ENCODE data around the gene PTPN4. TPM values are rescaled to one million over a fixed set of nuclear protein-coding genes. Genes with fewer than 3 reads are reported as not detected.

Gene PTPN4
- total RNA-seq, 1 experiment from 2014 or later = 80.5 TPM

GRCh38 chr2:119721904-119722303, 37.8 kb upstream of the PTPN4 start:
- Histone ChIP-seq H4K8ac (replicated peaks; ENCODE audit: insufficient read length, low read depth, low read length) (no peak overlapping the region), H3K79me1 (ENCODE audit: insufficient read depth, low read depth, low read length, poor library complexity, severe bottlenecking) (no peaks in the 10 kb centered on the region), H3K4me1 (ENCODE audit: insufficient read depth, low read length) (no peaks in the 10 kb centered on the region), H3K4ac (ENCODE audit: low read depth, low read length) (no peak overlapping the region), H2AK5ac (ENCODE audit: insufficient read length, low read length) (no peak overlapping the region), H3K4me2 (ENCODE audit: insufficient read depth, insufficient read length, low read length) (no peak overlapping the region), H2BK15ac (ENCODE audit: low read depth, low read length) (no peak overlapping the region), H2BK12ac (ENCODE audit: insufficient read length, low read depth, low read length) (no peak overlapping the region), H4K5ac (ENCODE audit: insufficient read length, low read depth, low read length) (no peak overlapping the region), H3K23ac (ENCODE audit: insufficient read length, low read depth, low read length) (no peak overlapping the region), H3K14ac (ENCODE audit: insufficient read depth, low read length) (no peak overlapping the region), H3K56ac (ENCODE audit: insufficient read length, low read depth, low read length) (no peak overlapping the region), H3K27me3 (ENCODE audit: insufficient read depth, low read length) (no peaks in the 10 kb centered on the region; the same call in 1 of the 2 replicates), H3K9ac (ENCODE audit: extremely low read depth, insufficient read length, low read length) (no peak overlapping the region), H2BK120ac (ENCODE audit: low read depth, low read length, poor library complexity, severe bottlenecking) (no peak overlapping the region), H3K9me3 (ENCODE audit: control insufficient read depth, low read depth, low read length) (no peaks in the 10 kb centered on the region), H3K79me2 (ENCODE audit: insufficient read depth, low read length) (no peaks in the 10 kb centered on the region), H3K18ac (ENCODE audit: insufficient read length, low read depth, low read length) (no peak overlapping the region), H2BK5ac (ENCODE audit: insufficient read length, low read length) (no peak overlapping the region), H3T11ph (ENCODE audit: low read length) (no peak overlapping the region), H2AFZ (ENCODE audit: low read length) (no peak overlapping the region), H2BK20ac (ENCODE audit: low read depth, low read length, poor library complexity, severe bottlenecking) (no peak overlapping the region), H4K20me1 (ENCODE audit: control insufficient read depth, insufficient read depth, insufficient read length) (no peaks in the 10 kb centered on the region), H4K91ac (ENCODE audit: insufficient read length, low read depth, low read length) (no peak overlapping the region), H3K27ac (ENCODE audit: insufficient read length, low read depth, low read length) (no peak overlapping the region), H3K23me2 (ENCODE audit: insufficient read length, low read depth, low read length, poor library complexity, severe bottlenecking) (no peaks in the 10 kb centered on the region)
- TF ChIP-seq, protein P1, sequence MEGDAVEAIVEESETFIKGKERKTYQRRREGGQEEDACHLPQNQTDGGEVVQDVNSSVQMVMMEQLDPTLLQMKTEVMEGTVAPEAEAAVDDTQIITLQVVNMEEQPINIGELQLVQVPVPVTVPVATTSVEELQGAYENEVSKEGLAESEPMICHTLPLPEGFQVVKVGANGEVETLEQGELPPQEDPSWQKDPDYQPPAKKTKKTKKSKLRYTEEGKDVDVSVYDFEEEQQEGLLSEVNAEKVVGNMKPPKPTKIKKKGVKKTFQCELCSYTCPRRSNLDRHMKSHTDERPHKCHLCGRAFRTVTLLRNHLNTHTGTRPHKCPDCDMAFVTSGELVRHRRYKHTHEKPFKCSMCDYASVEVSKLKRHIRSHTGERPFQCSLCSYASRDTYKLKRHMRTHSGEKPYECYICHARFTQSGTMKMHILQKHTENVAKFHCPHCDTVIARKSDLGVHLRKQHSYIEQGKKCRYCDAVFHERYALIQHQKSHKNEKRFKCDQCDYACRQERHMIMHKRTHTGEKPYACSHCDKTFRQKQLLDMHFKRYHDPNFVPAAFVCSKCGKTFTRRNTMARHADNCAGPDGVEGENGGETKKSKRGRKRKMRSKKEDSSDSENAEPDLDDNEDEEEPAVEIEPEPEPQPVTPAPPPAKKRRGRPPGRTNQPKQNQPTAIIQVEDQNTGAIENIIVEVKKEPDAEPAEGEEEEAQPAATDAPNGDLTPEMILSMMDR (conservative IDR thresholded peaks at IDR 0.05) = no peak
- peaks cover 7 to 14% of the 10 kb centered on the region in 2 experiments for H3K4me1 Mint-ChIP-seq
- WGBS (ENCODE audit: extremely low coverage, insufficient read length, low lambda C conversion rate) = no CpG with 5 or more reads among the region's 4 CpGs
- H3K4me3 Mint-ChIP-seq = no peak overlapping the region
- no peak for DNase-seq
- peaks cover 3% of the 10 kb centered on the region for H3K27me3 Mint-ChIP-seq (ENCODE audit: low read depth)
- H3K27ac Mint-ChIP-seq = no peak overlapping the region
- peaks cover 0 to 3% of the 10 kb centered on the region in 2 experiments; a peak in 2 of 5 replicates for H3K9me3 Mint-ChIP-seq
- peaks cover 0 to 4% (median 0%) of the 10 kb centered on the region in 3 experiments; a peak in 2 of 7 replicates for H3K36me3 Mint-ChIP-seq (ENCODE audit: insufficient read depth in 1 of 3, low read depth in 3 of 3)
